HepG2 (cell line): ENCODE data around the gene TAB2. TPM values are rescaled to one million over a fixed set of nuclear protein-coding genes. Genes with fewer than 3 reads are reported as not detected.

Source experiments
- ATAC-seq: fragments of 200-7000 bp; cut with Tn5 transposase; 3 replicates; pipeline ENCODE4 v1.9.1; 2020; ENCODE audit warnings: mild to moderate bottlenecking, moderate library complexity
- BruUV-seq: library from RNA; stranded (reverse); fragments of 400-500 nt; replicated peaks from 2 replicates; lab custom pipeline; 2021; lab: Mats Ljungman, UMichigan
- CTCF ChIA-PET: fragments of 300-600 bp; formaldehyde crosslinking; extraction: SDS; loops from one replicate; lab custom pipeline; 2021; ENCODE audit warnings: low total read pairs, inconsistent platforms, low intra/inter-chr PET ratio; lab: Yijun Ruan, JAX
- POLR2A ChIA-PET: fragments of 350-600 bp; sonication (Branson Sonifier 250); formaldehyde crosslinking; loops from one replicate; lab custom pipeline; 2020; ENCODE audit warnings: antibody characterized with exemption, inconsistent platforms; lab: Yijun Ruan, JAX
- DNase-seq: peaks from one replicate; pipeline ENCODE4 v3.0.0-alpha.2; 2015; ENCODE audit warnings: low spot score
- FAIRE-seq: peaks from 3 replicates; lab custom pipeline; 2011; peaks lifted over from hg19 to GRCh38; lab: Jason Lieb, UNC
- H2AFZ ChIP-seq: one replicate; pipeline ENCODE4 v1.6.1; 2011; ENCODE audit warnings: low read length, inconsistent platforms
- H3K27ac ChIP-seq: fragments of 300-600 bp; 3 replicates; pipeline ENCODE4 v1.8.0; 2011; ENCODE audit warnings: mixed run types, mild to moderate bottlenecking, mixed read lengths, low read length, inconsistent platforms; ENCODE audit not compliant: insufficient read depth; ENCODE audit errors: extremely low read length
- H3K27me3 ChIP-seq, 2 experiments: fragments of 200-600 bp in 1 of 2; 2 replicates in 1 of 2; 3 replicates in 1 of 2; pipeline versions ENCODE4 v1.6.0 to v1.8.0; 2011; ENCODE audit warnings: low read length in 2 of 2, mild to moderate bottlenecking in 2 of 2, moderate library complexity in 2 of 2, inconsistent platforms in 1 of 2; ENCODE audit not compliant: insufficient read depth in 2 of 2, control insufficient read depth in 1 of 2
- H3K36me3 ChIP-seq, 2 experiments: fragments of 200-600 bp in 1 of 2; replicated peaks in 1 of 2; 2 replicates in 1 of 2; 3 replicates in 1 of 2; pipeline versions ENCODE4 v1.5.1 to v1.8.0; 2011; ENCODE audit warnings: low read length in 2 of 2, inconsistent platforms in 1 of 2; ENCODE audit not compliant: insufficient read depth in 2 of 2, control insufficient read depth in 1 of 2
- H3K4me1 ChIP-seq: 2 replicates; pipeline ENCODE4 v1.5.1; 2012; ENCODE audit warnings: low read length, inconsistent platforms; ENCODE audit not compliant: insufficient read depth
- H3K4me2 ChIP-seq: 2 replicates; pipeline ENCODE4 v1.6.0; 2011; ENCODE audit warnings: low read depth, low read length, inconsistent platforms
- H3K4me3 ChIP-seq, 3 experiments: fragments of 200-600 bp in 1 of 3; sonication (generic), shearing (Covaris generic) in 1 of 3; replicated peaks in 1 of 3; 2 replicates each; pipeline ENCODE4 v1.5.1; 2011 to 2016; ENCODE audit warnings: low read length in 3 of 3, inconsistent platforms in 2 of 3, low read depth in 2 of 3, mild to moderate bottlenecking in 2 of 3, control low read depth in 1 of 3, mixed read lengths in 1 of 3; ENCODE audit not compliant: insufficient read depth in 1 of 3
- H3K79me2 ChIP-seq: one replicate; pipeline ENCODE4 v1.6.1; 2011; ENCODE audit warnings: low read length, inconsistent platforms; ENCODE audit not compliant: insufficient read depth
- H3K9ac ChIP-seq: 2 replicates; pipeline ENCODE4 v1.6.0; 2011; ENCODE audit warnings: mild to moderate bottlenecking, low read depth, low read length, inconsistent platforms; ENCODE audit not compliant: insufficient read depth
- H3K9me3 ChIP-seq: 2 replicates; pipeline ENCODE4 v1.5.1; 2012; ENCODE audit warnings: mild to moderate bottlenecking, low read length
- H4K20me1 ChIP-seq: 2 replicates; pipeline ENCODE4 v1.6.0; 2011; ENCODE audit warnings: inconsistent platforms, mild to moderate bottlenecking, low read length, moderate library complexity; ENCODE audit not compliant: insufficient read depth
- DMTF1 ChIP-seq: sonication (generic); formaldehyde crosslinking; IDR thresholded peaks from 2 replicates; pipeline ENCODE4 v1.4.0; 2020; ENCODE audit warnings: mild to moderate bottlenecking, missing genetic modification reagents
- ESRRA ChIP-seq: sonication (generic); formaldehyde crosslinking; IDR thresholded peaks from 2 replicates; pipeline ENCODE4 v1.5.1; 2020; ENCODE audit warnings: mild to moderate bottlenecking, low read depth, missing genetic modification reagents
- FOXP4 ChIP-seq: sonication (generic); formaldehyde crosslinking; IDR thresholded peaks from 2 replicates; pipeline ENCODE4 v1.4.0; 2020; ENCODE audit warnings: missing genetic modification reagents
- NAIF1 ChIP-seq: sonication (generic); formaldehyde crosslinking; IDR thresholded peaks from 2 replicates; pipeline ENCODE4 v1.5.0; 2020; ENCODE audit warnings: mild to moderate bottlenecking, missing genetic modification reagents, borderline replicate concordance
- NFIB ChIP-seq: sonication (generic); formaldehyde crosslinking; IDR thresholded peaks from 2 replicates; pipeline ENCODE4 v1.9.0; 2021; ENCODE audit warnings: missing genetic modification reagents, mild to moderate bottlenecking, borderline replicate concordance
- POLR2AphosphoS2 ChIP-seq: IDR thresholded peaks from 2 replicates; pipeline ENCODE4 v1.6.1; 2011; ENCODE audit warnings: low read depth, low read length, improper control_type of control experiment
- SMAD1 ChIP-seq: sonication (generic); formaldehyde crosslinking; IDR thresholded peaks from 2 replicates; pipeline ENCODE4 v1.4.0; 2020; ENCODE audit warnings: missing genetic modification reagents, low read depth, mild to moderate bottlenecking, borderline replicate concordance
- STAG1 ChIP-seq: sonication (generic); formaldehyde crosslinking; IDR thresholded peaks from 2 replicates; pipeline ENCODE4 v1.4.0; 2020; ENCODE audit warnings: missing genetic modification reagents
- TCF7 ChIP-seq: sonication (generic); IDR thresholded peaks from 2 replicates; pipeline ENCODE4 v1.6.1; 2016; ENCODE audit warnings: antibody characterized with exemption, low read depth
- ZFP82 ChIP-seq: sonication (generic); formaldehyde crosslinking; IDR thresholded peaks from 2 replicates; pipeline ENCODE4 v1.5.1; 2020; ENCODE audit warnings: mild to moderate bottlenecking, missing genetic modification reagents, borderline replicate concordance
- ZFP90 ChIP-seq: sonication (generic); formaldehyde crosslinking; IDR thresholded peaks from 2 replicates; pipeline ENCODE4 v1.8.0; 2022; ENCODE audit warnings: missing genetic modification reagents, mild to moderate bottlenecking, inconsistent platforms, borderline replicate concordance
- ZNF205 ChIP-seq: IDR thresholded peaks from 2 replicates; pipeline ENCODE4 v1.6.1; 2018; ENCODE audit warnings: missing biosample characterization, missing genetic modification reagents
- ZNF589 ChIP-seq: sonication (generic); formaldehyde crosslinking; conservative IDR thresholded peaks from 2 replicates; pipeline ENCODE4 v1.8.0; 2022; ENCODE audit warnings: mild to moderate bottlenecking, moderate library complexity, missing genetic modification reagents
- ZSCAN21 ChIP-seq: sonication (generic); formaldehyde crosslinking; IDR thresholded peaks from 2 replicates; pipeline ENCODE4 v1.8.0; 2022; ENCODE audit warnings: mild to moderate bottlenecking, missing genetic modification reagents, moderate library complexity, borderline replicate concordance
- WGBS: methylation state at CpG from one replicate; pipeline ENCODE4 v1.1.6; 2017; ENCODE audit warnings: low lambda C conversion rate; 5-methylcytosine and 5-hydroxymethylcytosine counted together
- in situ Hi-C: cut with HindIII; loops from 2 replicates; pipeline ENCODE4 v1.10.0; 2017; ENCODE audit warnings: low pct_unique_long_range_greater_than_20kb; ENCODE audit not compliant: extremely low pct_ligation_motif_present
- intact Hi-C: fragments of 100-400 bp; cut with micrococcal nuclease; formaldehyde crosslinking; loops from one replicate; pipeline ENCODE4 v1.10.0; 2022; ENCODE audit not compliant: unreplicated experiment
- polyA plus RNA-seq, 8 experiments: library from polyadenylated mRNA; depleted of rRNA in 3 of 8; stranded (reverse) in 7 of 8; unstranded in 1 of 8; fragments of >200 nt; fragmentation: Illumina TruSeq in 4 of 8; extraction: Trizol in 4 of 8; gene quantifications; 2 replicates each; pipeline versions ENCODE4 v1.2.1 to v1.2.3, GENCODE V29; 2011 to 2016; ENCODE audit warnings: low read depth in 4 of 8, missing spikeins in 1 of 8, mixed read lengths in 1 of 8; ENCODE audit not compliant: insufficient read depth in 1 of 8
- total RNA-seq, 5 experiments: library from RNA; depleted of rRNA; stranded (reverse); fragments of >200 nt; fragmentation: Illumina TruSeq; extraction: Trizol; gene quantifications; 2 replicates each; pipeline ENCODE4 v1.2.3, GENCODE V29; 2016; ENCODE audit warnings: low read depth in 1 of 5
- TF ChIP-seq, protein P1 (sequence below): sonication (generic); formaldehyde crosslinking; IDR thresholded peaks from 2 replicates; pipeline ENCODE4 v1.5.0; 2020; ENCODE audit warnings: missing genetic modification reagents

TAB2 gene
- total and polyA plus RNA-seq, 2 of the 13 experiments (the other 11 are each of a cell fraction or from before 2014, with no cell fraction given), result 23.7 to 50.2 TPM

DNA sequence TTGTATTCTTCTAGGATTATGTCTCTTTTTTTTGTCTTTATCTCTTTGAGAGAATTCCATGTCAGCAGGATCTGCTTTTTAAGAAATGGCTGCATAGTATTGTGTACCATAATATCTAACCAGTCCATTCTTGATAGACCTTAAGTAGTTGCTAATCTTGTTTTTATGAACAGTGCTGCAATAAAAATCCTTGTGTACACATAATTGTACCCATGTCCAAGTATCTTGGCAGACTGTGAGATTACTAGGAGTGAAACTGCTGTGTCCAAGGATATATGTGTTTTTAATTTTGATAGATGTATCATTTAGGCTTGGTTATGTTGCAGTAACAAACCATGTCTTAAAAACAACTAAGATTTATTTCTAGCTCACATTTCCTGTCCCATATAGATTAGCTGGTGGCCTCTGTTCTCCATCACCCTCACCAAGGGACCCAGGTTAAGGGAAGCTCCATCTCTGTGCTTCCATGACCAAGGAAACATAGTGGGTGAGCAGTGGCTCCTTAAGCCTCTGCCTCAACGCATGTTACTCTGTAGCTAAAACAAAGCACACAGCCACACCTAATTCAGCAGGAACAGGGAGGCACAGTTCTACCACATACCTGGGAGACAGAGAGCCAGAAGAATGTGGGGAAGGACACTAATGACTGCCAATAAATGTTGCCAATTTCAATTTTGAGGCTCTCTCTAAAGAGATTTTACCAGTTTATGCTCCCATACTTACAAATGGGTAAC, 70.4 kb downstream of the TAB2 start:
- POLR2A ChIA-PET, result no interaction called here
- in situ Hi-C loops (no loop called here), intact Hi-C loops (no loop called here)
- FAIRE-seq (no peak), ATAC-seq (no peak), DNase-seq (no peak)
- no peak overlapping the region for H3K4me2 ChIP-seq
- H2AFZ ChIP-seq, result no peak overlapping the region
- CTCF ChIA-PET, result no interaction called here
- peaks cover 6% of the 10 kb centered on the region; the same call in 1 of the 2 replicates for H3K4me1 ChIP-seq
- BruUV-seq, result no TSS peak
- TF ChIP-seq STAG1 (no peak), ZSCAN21 (CRISPR knock-in tag) (no peak), ZFP82 (CRISPR knock-in tag) (no peak), SMAD1 (CRISPR knock-in tag) (no peak), ZNF589 (CRISPR knock-in tag) (no peak), NFIB (CRISPR knock-in tag) (no peak), TCF7 (no peak), ESRRA (CRISPR knock-in tag) (no peak), FOXP4 (CRISPR knock-in tag) (no peak), ZFP90 (CRISPR knock-in tag) (no peak), ZNF205 (CRISPR knock-in tag) (no peak), POLR2AphosphoS2 (no peak), NAIF1 (CRISPR knock-in tag) (no peak), DMTF1 (CRISPR knock-in tag) (no peak)
- TF ChIP-seq, protein P1, sequence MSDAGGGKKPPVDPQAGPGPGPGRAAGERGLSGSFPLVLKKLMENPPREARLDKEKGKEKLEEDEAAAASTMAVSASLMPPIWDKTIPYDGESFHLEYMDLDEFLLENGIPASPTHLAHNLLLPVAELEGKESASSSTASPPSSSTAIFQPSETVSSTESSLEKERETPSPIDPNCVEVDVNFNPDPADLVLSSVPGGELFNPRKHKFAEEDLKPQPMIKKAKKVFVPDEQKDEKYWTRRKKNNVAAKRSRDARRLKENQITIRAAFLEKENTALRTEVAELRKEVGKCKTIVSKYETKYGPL (CRISPR knock-in tag), result no peak
- H3K36me3 ChIP-seq, result peaks cover 0 to 4% of the 10 kb centered on the region in 2 experiments; a peak in 3 of 5 replicates
- 93% methylated on average over 1 of the region's 1 CpG for WGBS
- H3K79me2 ChIP-seq, result no peaks in the 10 kb centered on the region
- H3K9ac ChIP-seq, result no peak overlapping the region
- H3K27ac ChIP-seq, result no peak overlapping the region
- H3K4me3 ChIP-seq, result no peak overlapping the region
- no peaks in the 10 kb centered on the region for H3K27me3 ChIP-seq
- H3K9me3 ChIP-seq, result no peaks in the 10 kb centered on the region
- no peaks in the 10 kb centered on the region; the same call in 1 of the 2 replicates for H4K20me1 ChIP-seq
